Ovary (tissue), 3 donors: ENCODE results near the gene TOMM20.

Experiments used
- POLR2A ChIP-seq: fragments of 450-650 bp; IDR thresholded peaks from one replicate; pipeline ENCODE4 v1.6.1; 2017; ENCODE audit warnings: antibody characterized with exemption, mild to moderate bottlenecking, moderate library complexity
- TF ChIP-seq, protein P1 (sequence below), 3 donors: fragments of 450-650 bp in 2 of 3; fragments of 200-600 bp in 1 of 3; IDR thresholded peaks; one replicate each; pipeline versions ENCODE4 v1.5.1 to v1.8.0; 2016 to 2022; ENCODE audit warnings: antibody characterized with exemption in 3 of 3, mild to moderate bottlenecking in 1 of 3
- donor health status: DM: no; HTN: no; CAD: no.

DNA sequence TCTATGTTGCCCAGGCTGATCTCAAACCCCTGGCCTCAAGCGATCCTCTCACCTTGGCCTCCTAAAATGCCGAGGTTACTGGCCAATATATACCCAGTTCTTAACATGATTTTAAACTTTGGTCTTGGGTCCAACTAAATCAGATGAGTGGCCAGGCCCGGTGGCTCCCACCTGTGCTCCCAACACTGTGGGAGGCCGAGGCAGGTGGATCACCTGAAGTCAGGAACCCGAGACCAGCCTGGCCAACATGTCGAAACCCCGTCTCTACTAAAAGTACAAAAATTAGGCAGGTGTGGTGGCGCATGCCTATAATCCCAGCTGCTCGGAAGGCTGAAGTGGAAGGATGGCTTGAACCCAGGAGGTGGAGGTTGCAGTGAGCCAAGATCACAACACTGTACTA is 29.6 kb downstream of the TOMM20 start:
- TF ChIP-seq, protein P1, sequence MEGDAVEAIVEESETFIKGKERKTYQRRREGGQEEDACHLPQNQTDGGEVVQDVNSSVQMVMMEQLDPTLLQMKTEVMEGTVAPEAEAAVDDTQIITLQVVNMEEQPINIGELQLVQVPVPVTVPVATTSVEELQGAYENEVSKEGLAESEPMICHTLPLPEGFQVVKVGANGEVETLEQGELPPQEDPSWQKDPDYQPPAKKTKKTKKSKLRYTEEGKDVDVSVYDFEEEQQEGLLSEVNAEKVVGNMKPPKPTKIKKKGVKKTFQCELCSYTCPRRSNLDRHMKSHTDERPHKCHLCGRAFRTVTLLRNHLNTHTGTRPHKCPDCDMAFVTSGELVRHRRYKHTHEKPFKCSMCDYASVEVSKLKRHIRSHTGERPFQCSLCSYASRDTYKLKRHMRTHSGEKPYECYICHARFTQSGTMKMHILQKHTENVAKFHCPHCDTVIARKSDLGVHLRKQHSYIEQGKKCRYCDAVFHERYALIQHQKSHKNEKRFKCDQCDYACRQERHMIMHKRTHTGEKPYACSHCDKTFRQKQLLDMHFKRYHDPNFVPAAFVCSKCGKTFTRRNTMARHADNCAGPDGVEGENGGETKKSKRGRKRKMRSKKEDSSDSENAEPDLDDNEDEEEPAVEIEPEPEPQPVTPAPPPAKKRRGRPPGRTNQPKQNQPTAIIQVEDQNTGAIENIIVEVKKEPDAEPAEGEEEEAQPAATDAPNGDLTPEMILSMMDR (IDR thresholded peaks at IDR 0.05), result no peak
- no peak for TF ChIP-seq POLR2A
